Raji (cell line): ENCODE results near the gene FGGY.

Source experiments
- POLR2A ChIP-seq: IDR thresholded peaks from 2 replicates; pipeline ENCODE4 v1.6.1; 2011; ENCODE audit warnings: low read depth, low read length, control low read depth; ENCODE audit not compliant: insufficient read depth

FGGY gene

DNA sequence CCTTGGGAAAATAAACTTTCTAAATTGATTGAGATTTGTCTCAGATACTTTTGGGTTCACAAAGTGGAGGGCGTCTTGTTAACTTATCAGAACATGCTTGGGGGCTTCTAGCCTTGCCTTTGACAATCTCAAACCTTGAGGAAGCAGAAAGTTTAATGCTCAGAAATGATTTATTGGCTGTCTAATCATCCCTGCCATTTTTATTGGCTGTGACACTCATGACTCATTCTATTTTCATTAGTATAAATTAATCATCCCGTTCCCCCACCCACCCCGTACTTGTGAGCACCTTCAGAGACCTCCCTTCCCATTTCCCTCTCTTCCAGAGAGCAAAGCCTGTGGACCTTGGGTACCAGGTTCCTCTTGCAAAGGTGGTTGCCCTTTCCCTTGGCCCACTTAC, 87.1 kb downstream of the FGGY start:
- no peak for TF ChIP-seq POLR2A

DNA sequence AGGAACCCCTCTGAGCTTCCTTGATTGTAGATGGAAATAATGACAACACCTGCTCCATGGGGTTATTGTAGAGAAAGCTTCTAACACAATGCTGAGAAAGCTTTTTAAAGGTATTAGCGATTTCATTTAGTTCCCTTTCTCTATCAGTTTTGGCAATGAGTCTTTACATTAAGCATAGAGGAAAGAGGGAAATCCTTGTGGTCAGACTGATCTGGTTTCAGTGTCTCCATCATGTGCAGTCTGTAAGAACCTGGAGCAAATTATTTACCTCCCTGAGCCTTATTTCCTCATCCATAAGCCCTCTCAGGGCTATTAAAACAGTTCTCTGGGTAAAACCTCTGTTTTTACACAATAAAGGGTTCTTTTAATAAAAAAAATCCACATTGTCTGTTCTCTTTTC, 87.5 kb downstream of the FGGY start:
- no peak for TF ChIP-seq POLR2A

DNA sequence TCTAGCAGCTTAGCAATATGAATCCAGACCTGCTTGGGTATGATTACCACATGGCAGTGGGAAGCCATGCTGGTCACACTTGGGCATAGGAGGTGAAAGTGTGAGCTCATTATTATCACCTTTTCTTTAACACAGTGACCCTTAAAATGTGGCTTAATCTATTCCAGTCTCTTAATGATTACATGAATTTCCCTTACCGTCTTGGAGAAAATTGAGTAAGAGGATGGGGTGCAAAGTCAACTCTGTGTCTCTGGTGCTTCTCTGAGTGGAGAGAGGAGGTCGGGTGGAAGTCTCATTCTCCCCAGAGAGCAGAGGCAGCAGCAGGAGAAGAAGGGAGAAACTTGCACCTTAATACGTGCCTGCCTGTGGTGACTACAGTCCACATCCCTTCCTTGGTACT, 91.3 kb downstream of the FGGY start:
- TF ChIP-seq POLR2A, result no peak

DNA sequence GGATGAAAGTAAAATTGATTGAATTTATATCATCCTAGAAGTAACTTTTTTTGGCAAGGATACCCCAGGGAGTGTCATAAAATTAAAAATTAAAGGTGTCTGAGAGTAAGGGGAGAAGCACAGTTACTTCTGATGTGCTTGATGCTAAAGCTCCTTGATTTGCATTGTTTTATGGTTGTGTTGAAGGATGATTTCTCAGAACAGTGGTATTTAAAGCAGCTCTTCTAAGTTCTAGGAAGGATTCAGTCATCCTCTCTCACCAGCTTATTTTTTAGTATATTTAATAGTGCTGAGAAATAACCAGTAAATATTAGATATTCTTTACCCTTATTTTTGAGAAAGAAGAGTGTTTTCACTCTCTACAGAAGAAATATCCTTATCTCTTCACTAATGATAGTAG, 93.0 kb downstream of the FGGY start:
- no peak for TF ChIP-seq POLR2A

DNA sequence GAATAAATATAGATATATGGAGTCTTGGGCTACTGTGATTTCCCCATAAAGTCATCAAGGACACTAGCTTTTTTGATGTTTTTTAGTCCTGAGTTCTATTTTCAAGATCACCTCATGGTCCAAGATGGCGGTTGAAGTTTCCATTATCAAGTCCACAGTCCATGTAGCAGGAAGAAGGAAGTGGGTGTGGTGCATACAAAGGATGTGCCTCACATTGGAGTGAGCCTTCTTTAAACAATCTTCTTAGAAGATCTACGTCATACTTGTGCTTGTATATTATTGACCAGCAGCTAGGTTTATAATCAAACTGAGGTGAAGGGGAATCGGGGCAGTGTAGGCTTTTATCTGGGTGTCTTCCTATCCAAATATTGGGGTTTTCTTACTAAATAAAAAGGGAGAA, 93.4 kb downstream of the FGGY start:
- no peak for TF ChIP-seq POLR2A

DNA sequence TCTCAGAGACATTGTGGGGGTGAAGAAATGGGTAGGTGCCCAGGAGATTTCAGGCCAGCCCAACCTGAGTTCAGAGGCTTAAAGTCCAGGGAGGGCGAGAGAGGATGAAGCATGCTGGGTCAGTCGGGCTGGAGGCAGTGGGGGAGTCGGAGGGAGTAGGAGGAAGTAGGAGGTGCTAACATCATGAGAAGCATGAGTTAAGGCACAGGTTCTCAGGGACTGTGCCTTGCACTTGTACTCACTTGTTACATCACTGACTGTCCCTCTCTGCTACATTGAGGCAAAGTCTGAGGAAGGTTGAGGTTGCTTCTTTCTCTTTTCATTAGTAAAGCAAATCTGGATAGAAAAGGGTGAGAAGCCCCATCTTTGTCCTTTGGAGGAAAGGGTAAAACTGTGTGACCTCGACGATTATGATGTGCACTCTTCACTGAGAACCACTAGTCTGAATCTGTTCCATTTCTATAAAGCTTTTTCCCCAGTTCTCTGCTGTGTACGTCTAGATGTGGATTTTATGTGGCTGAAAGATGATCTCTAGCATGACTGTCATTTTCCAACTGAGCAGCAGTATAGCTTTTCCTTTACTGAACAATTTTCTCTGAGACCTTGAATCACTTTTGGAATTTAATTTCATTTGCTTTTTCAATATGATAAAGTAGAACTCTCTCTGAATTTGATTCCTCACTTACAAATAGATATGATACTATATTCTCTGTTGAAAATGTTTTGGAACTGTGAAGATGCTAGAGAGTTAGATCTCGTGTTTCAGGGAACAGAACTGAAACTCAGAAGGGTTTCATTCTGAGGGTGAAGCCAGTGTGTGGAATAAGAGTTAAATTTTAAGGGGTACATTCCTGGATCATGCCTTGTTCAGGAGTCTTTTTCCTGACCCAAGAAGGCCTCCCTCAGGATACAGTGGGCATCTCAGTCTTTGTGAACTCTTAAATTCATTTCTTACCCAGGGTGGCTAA, 94.6 kb downstream of the FGGY start:
- no peak for TF ChIP-seq POLR2A

DNA sequence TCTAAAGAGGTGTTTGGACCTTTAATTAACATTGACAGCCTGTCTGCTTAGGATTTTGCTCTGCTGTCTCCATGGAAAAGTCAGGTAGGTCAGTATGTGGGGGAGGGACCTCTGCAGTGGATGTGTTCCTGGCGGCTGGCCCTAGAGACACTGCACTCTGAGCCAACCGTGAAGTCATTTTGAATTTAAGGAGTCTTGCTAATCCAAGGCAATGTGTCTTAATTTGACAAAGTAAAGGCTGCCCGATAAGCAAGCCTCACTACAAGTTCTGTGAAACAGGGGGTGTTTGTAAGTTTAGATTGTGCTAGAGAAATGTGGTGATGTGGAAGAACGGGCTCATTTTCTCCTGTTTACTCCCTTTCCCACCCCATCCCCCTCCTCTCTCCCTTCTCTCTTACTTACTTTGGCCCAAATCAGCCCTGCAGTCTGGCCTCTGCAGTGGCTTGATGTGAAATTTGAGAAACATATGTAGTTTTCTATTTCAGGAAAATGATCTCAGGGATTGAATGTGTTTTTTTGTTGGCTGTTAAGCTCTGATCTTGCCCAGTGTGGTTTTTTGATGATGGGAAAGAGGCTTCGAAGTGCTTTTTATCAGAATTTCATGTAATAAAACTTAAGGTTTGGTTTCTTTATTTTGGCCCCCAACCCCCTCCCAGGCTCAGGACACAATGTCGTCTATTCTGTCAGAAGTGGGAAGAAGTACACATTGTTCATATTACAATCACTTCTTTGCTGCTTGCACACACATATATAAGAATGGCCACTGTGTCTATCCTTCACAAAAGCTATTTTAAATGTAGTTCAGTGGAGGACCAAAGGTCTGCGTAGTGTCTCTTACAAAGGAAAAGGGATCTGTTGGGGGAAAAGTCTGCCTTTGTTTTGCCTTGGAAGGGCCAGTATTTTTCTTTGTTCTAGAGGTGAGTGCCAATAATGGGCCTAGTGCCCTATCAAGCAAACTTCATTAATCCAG, 96.6 kb downstream of the FGGY start:
- no peak for TF ChIP-seq POLR2A

DNA sequence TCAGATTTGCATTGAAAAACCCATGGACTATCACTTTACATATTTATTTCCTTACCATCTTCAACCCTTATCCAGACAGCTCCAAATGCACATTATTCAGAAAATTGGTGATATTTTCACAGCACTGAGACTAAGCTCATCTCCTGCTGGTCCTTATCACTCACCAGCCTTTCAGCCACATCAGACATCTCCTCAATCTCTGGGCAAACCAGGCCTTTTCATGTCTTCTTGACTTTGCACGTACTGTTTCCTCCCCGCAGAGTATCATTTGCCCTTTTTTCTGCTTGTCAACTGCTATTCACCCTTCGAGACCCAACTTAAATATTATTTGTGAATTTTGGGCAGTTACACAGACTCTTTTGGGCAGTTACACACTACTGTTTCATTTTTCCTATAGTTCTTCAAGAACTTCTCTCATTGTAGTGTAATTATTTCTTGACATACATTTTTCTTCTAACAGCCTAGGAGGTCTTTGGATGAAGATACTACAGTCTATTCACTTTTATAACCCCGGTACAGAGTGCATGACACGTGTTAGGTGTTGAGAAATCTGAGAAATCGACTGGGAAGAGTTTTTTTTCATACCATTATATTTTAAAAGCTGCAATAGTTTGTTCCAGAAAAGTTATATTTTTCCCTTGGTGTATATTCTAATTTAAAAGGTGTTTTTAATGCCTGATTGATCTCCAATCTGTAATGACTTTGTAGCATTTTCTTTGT, 98.0 kb downstream of the FGGY start:
- TF ChIP-seq POLR2A, result no peak

DNA sequence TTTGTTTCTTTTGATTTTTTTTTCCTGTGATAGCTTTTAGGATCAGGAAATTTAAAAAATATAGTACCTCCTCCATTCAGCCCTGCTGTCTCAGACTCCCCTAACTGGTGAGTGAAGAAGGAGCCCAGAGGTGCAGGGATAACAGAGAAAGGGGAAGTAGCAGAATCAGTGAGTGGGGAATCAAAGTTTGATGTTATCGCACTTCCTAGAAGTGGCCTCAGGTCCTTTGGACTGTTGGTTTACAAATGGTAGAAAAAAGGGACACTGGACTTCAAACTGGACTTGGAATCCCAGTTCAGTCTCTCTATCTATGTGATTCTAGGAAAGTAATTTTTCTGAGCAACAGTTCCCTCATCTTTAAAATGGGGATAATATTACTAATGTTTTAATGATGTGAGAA, 99.5 kb downstream of the FGGY start:
- TF ChIP-seq POLR2A, result no peak

DNA sequence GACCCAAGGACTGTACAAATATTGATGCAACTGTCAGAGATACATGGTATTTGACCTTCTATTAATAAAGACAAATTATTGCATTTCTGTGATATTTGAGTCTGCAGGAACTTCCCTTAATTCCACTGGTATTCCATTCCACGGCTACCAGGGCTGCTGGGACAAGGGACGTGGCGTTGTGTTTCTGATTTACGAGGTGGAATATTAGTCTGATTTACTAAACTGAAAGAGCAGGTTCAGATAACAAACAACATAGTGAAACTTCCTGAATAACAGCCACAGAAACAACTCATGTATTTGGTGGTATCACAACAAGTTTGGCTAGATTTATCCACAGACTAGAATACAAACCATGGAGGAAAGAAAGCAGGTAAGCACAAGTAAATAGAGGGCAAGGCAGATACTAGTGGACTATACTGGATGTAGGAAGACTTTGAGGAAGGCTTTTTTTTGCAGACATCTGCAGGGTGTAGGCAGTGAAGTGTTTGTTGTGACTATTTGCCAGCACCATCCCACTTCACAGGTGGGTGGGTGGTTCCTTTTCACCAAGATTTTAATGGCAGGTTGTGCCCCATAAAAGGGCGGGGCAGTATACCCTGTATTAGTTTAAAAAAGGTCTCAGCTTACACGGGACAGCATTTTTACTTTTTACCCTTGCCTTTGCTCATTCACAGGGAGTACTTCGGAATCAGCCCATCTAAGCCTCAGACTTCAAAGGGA, 100.4 kb downstream of the FGGY start:
- TF ChIP-seq POLR2A, result no peak

DNA sequence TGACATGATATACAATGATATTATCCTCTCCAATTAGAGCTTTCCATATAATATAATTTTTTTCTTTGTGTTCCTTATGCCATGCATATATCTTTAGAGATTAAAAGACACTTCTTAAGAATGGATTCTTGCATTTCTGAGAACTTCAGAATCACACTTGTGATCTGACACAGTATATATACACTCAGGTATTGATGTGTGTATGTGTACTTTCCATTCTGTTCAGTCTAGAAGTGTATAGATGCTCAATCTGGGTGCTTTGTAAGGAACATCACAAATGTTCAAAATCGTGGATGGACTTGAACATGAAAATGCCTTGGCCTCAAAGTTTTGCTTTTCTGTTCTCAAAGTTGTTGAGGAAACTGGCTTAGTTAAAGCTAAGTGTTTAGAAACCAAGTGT, 102.7 kb downstream of the FGGY start:
- no peak for TF ChIP-seq POLR2A

DNA sequence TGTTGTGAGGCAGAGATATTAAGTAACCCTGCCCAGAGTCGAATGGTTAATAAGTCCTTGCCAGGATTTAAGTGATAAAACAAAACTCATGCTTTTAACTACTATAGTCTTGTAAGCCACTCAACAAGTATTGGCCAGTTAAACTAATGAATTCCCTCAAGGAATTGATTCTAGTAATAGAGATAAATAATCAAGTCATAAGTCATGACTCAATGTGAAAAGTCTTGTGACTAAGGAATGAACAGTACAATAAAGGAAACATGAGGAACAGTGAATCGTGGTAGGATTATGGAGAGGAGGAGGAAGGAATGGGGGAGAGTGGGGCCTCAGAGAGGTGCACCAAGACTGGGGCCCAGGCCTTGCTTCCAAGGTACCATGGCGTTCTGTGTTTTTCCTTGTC, 104.7 kb downstream of the FGGY start:
- no peak for TF ChIP-seq POLR2A

DNA sequence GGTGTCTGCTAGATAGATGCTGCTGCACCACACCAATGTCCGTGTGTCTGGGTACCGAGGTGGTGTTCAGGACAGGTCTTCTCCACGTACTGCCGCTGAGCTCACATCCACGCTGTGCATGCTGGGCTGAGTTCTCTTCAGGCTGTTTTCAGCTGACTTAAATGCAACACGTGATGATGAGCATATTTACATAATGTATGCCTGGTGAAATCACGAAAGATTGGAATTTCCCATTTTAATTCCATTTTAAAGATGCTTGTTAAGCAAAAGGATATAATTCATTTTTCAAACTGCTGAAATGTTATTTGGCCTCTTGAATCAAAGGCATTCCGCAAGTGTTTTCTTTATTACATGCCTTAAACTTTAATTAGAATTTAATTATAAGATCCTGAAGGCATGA, 107.9 kb downstream of the FGGY start:
- TF ChIP-seq POLR2A, result no peak

DNA sequence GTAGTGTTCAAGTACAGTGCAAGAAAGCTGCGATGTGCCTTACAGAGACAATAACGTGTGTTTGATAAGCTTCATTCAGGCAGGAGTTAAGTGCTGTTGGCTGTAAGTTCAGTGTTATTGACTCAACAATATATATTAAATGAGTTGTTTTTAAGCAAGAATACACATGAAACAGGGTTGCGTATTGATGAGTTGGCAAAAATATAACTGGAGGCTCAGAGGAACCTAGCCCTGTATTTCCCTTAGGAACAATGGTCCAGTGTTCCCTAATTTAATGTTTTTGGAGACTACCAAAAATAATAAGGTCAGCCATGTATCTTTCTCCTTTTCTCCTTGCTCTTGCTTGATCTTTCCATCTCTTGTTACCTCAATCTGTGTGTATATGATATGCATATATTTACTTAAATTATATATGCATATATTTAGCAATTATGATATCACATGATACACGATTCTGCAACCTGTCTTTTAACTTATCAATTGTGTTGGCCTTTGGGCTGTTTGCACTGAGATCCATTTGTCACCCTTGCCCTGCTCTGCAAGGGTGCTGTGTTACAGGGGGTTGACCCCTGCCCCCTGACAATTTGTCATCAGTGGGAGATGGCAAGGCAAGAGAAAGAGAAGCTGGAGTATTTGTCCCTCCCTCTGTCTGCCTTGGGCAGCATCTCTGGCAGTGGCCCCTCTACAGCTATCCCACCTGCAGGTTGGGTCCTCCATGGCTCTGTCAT, 109.7 kb downstream of the FGGY start:
- TF ChIP-seq POLR2A, result no peak
